HFF-Myc (cell line): ENCODE data around the gene HS1BP3.

Experiments
- DNase-seq: peaks from one replicate; pipeline ENCODE4 v3.0.0-alpha.2; 2011; ENCODE audit warnings: low read depth; ENCODE audit errors: extremely low read depth
- H3K4me3 ChIP-seq: replicated peaks from 2 replicates; pipeline ENCODE4 v1.5.1; 2011; ENCODE audit warnings: low read depth, mild to moderate bottlenecking, control low read depth, low read length
- CTCF ChIP-seq: IDR thresholded peaks from 2 replicates; pipeline ENCODE4 v1.5.1; 2012; ENCODE audit warnings: mild to moderate bottlenecking, low read depth, low read length, control low read depth; ENCODE audit errors: missing control alignments

The HS1BP3 gene

GRCh38 chr2:20627712-20628380, 23.1 kb downstream of the HS1BP3 start:
- no peak for DNase-seq
- H3K4me3 ChIP-seq: no peak overlapping the region
- no peak for TF ChIP-seq CTCF

GRCh38 chr2:20626698-20627513, 24.0 kb downstream of the HS1BP3 start:
- H3K4me3 ChIP-seq: no peak overlapping the region
- DNase-seq: no peak
- no peak for TF ChIP-seq CTCF

- no peak for DNase-seq
- H3K4me3 ChIP-seq: no peak overlapping the region
- no peak for TF ChIP-seq CTCF
These were observed 24.6 kb downstream of the HS1BP3 start for GRCh38 chr2:20626392-20626697.

GRCh38 chr2:20625491-20626391, 25.2 kb downstream of the HS1BP3 start:
- DNase-seq: no peak
- H3K4me3 ChIP-seq: no peak overlapping the region
- no peak for TF ChIP-seq CTCF

GRCh38 chr2:20624884-20625485, 25.9 kb downstream of the HS1BP3 start:
- no peak for DNase-seq
- no peak overlapping the region for H3K4me3 ChIP-seq
- no peak for TF ChIP-seq CTCF

GRCh38 chr2:20624156-20624883, 26.6 kb downstream of the HS1BP3 start:
- H3K4me3 ChIP-seq: no peak overlapping the region
- no peak for DNase-seq
- no peak for TF ChIP-seq CTCF
